ENCODE data around the gene SLC40A1. TPM values are rescaled to one million over a fixed set of nuclear protein-coding genes. Genes with fewer than 3 reads are reported as not detected.
A peak's percentile ranks its signal among the peaks of the same experiment; 100 is the strongest.

Gene SLC40A1
- total RNA-seq, 1 experiment from 2014 or later, result not detected

GRCh38 chr2:189592353-189592984, 11.9 kb upstream of the SLC40A1 start:
- Histone ChIP-seq H3K27ac (ENCODE audit: insufficient read length, low read depth, low read length) (no peak overlapping the region), H2BK15ac (ENCODE audit: low read depth, low read length) (no peak overlapping the region)

More at GRCh38 chr2:189592353-189592984, 11.9 kb upstream of the SLC40A1 start:
- peaks cover 4 to 7% of the 10 kb centered on the region in 2 experiments; a peak in 3 of 4 replicates for H3K4me1 Mint-ChIP-seq
- H3K23ac ChIP-seq (ENCODE audit: insufficient read length, low read depth, low read length), result no peak overlapping the region
- H3K27me3 Mint-ChIP-seq (ENCODE audit: low read depth), result peaks cover 46% of the 10 kb centered on the region
- WGBS (ENCODE audit: extremely low coverage, insufficient read length, low lambda C conversion rate), result no CpG with 5 or more reads among the region's 1 CpG
- H3K14ac ChIP-seq (ENCODE audit: insufficient read depth, low read length), result no peak overlapping the region
- H3K56ac ChIP-seq (ENCODE audit: insufficient read length, low read depth, low read length), result no peak overlapping the region
- no peak overlapping the region for H3K27ac Mint-ChIP-seq
- no peak overlapping the region for H4K5ac ChIP-seq (ENCODE audit: insufficient read length, low read depth, low read length)
- TF ChIP-seq, protein P1, sequence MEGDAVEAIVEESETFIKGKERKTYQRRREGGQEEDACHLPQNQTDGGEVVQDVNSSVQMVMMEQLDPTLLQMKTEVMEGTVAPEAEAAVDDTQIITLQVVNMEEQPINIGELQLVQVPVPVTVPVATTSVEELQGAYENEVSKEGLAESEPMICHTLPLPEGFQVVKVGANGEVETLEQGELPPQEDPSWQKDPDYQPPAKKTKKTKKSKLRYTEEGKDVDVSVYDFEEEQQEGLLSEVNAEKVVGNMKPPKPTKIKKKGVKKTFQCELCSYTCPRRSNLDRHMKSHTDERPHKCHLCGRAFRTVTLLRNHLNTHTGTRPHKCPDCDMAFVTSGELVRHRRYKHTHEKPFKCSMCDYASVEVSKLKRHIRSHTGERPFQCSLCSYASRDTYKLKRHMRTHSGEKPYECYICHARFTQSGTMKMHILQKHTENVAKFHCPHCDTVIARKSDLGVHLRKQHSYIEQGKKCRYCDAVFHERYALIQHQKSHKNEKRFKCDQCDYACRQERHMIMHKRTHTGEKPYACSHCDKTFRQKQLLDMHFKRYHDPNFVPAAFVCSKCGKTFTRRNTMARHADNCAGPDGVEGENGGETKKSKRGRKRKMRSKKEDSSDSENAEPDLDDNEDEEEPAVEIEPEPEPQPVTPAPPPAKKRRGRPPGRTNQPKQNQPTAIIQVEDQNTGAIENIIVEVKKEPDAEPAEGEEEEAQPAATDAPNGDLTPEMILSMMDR (conservative IDR thresholded peaks at IDR 0.05), result 0 out of 3 replicates have a peak, but pooled peaks have one; percentile 9
- H2BK120ac ChIP-seq (ENCODE audit: low read depth, low read length, poor library complexity, severe bottlenecking), result no peak overlapping the region
- H4K8ac ChIP-seq (replicated peaks; ENCODE audit: insufficient read length, low read depth, low read length), result no peak overlapping the region
- H4K20me1 ChIP-seq (ENCODE audit: control insufficient read depth, insufficient read depth, insufficient read length), result no peaks in the 10 kb centered on the region
- H3K18ac ChIP-seq (ENCODE audit: insufficient read length, low read depth, low read length), result no peak overlapping the region
- no peak overlapping the region for H3K9ac ChIP-seq (ENCODE audit: extremely low read depth, insufficient read length, low read length)
- no peak overlapping the region for H2BK5ac ChIP-seq (ENCODE audit: insufficient read length, low read length)
- no peaks in the 10 kb centered on the region for H3K79me2 ChIP-seq (ENCODE audit: insufficient read depth, low read length)
- H3T11ph ChIP-seq (ENCODE audit: low read length), result no peak overlapping the region
- no peaks in the 10 kb centered on the region for H3K9me3 Mint-ChIP-seq
- H3K36me3 Mint-ChIP-seq (ENCODE audit: insufficient read depth in 1 of 3, low read depth in 3 of 3), result no peaks in the 10 kb centered on the region
- no peaks in the 10 kb centered on the region for H3K79me1 ChIP-seq (ENCODE audit: insufficient read depth, low read depth, low read length, poor library complexity, severe bottlenecking)
- 0 out of 2 replicates have a peak, but pooled peaks cover 2% of the 10 kb centered on the region for H3K4me1 ChIP-seq (ENCODE audit: insufficient read depth, low read length)
- no peak overlapping the region for H3K4me3 Mint-ChIP-seq
- no peak overlapping the region for H2BK12ac ChIP-seq (ENCODE audit: insufficient read length, low read depth, low read length)
- H3K4ac ChIP-seq (ENCODE audit: low read depth, low read length), result no peak overlapping the region
- H2AFZ ChIP-seq (ENCODE audit: low read length), result no peak overlapping the region
- H2AK5ac ChIP-seq (ENCODE audit: insufficient read length, low read length), result no peak overlapping the region
- H3K4me2 ChIP-seq (ENCODE audit: insufficient read depth, insufficient read length, low read length), result no peak overlapping the region
- H4K91ac ChIP-seq (ENCODE audit: insufficient read length, low read depth, low read length), result no peak overlapping the region
- no peak overlapping the region for H2BK20ac ChIP-seq (ENCODE audit: low read depth, low read length, poor library complexity, severe bottlenecking)
- no peaks in the 10 kb centered on the region for H3K23me2 ChIP-seq (ENCODE audit: insufficient read length, low read depth, low read length, poor library complexity, severe bottlenecking)
- no peaks in the 10 kb centered on the region for H3K27me3 ChIP-seq (ENCODE audit: insufficient read depth, low read length)
- DNase-seq, result no peak
- no peaks in the 10 kb centered on the region for H3K9me3 ChIP-seq (ENCODE audit: control insufficient read depth, low read depth, low read length)
